Neural cell (in vitro differentiated cells): Measurements from ENCODE around the gene SETBP1. TPM values are rescaled to one million over a fixed set of nuclear protein-coding genes. Genes with fewer than 3 reads are reported as not detected.

ENCODE experiments used
- H2AFZ ChIP-seq: fragments of 200-600, 300-800 bp; sonication (generic), shearing (Covaris generic); 2 replicates; pipeline ENCODE4 v1.6.0; 2014; ENCODE audit warnings: low read depth, mild to moderate bottlenecking, antibody characterized with exemption, low read length, moderate library complexity
- H3F3A ChIP-seq: fragments of 200-600 bp; shearing (Covaris generic); 2 replicates; pipeline ENCODE4 v1.6.1; 2016; ENCODE audit warnings: mild to moderate bottlenecking, moderate library complexity, mixed read lengths, antibody characterized with exemption, low read length; ENCODE audit not compliant: insufficient read depth, poor library complexity, severe bottlenecking
- H3K27ac ChIP-seq: fragments of 200-600, 300-800 bp; sonication (generic), shearing (Covaris generic); 2 replicates; pipeline ENCODE4 v1.5.1; 2014; ENCODE audit warnings: mild to moderate bottlenecking, low read length, moderate library complexity
- H3K27me3 ChIP-seq: fragments of 300-800, 200-600 bp; sonication (generic), shearing (Covaris generic); 2 replicates; pipeline ENCODE4 v1.6.0; 2014; ENCODE audit warnings: mild to moderate bottlenecking, low read depth, low read length, moderate library complexity; ENCODE audit not compliant: insufficient read depth
- H3K36me3 ChIP-seq: fragments of 300-800, 200-600 bp; sonication (generic), shearing (Covaris generic); 2 replicates; pipeline ENCODE4 v1.5.1; 2014; ENCODE audit warnings: mild to moderate bottlenecking, antibody characterized with exemption, low read length, moderate library complexity; ENCODE audit not compliant: insufficient read depth
- H3K4me2 ChIP-seq: fragments of 300-800, 200-600 bp; sonication (generic), shearing (Covaris generic); 2 replicates; pipeline ENCODE4 v1.6.0; 2014; ENCODE audit warnings: mild to moderate bottlenecking, low read length
- H3K4me3 ChIP-seq: fragments of 300-800, 200-600 bp; sonication (generic), shearing (Covaris generic); 2 replicates; pipeline ENCODE4 v1.5.1; 2014; ENCODE audit warnings: mild to moderate bottlenecking, low read length, moderate library complexity
- H3K79me2 ChIP-seq: fragments of 200-600 bp; shearing (Covaris generic); replicated peaks from 2 replicates; pipeline ENCODE4 v1.6.0; 2014; ENCODE audit warnings: mild to moderate bottlenecking, low read length, moderate library complexity; ENCODE audit not compliant: insufficient read depth
- H3K9ac ChIP-seq: fragments of 300-800, 200-600 bp; sonication (generic), shearing (Covaris generic); 2 replicates; pipeline ENCODE4 v1.6.1; 2016; ENCODE audit warnings: mild to moderate bottlenecking, low read length, mixed read lengths
- H3K9me2 ChIP-seq: fragments of 200-600 bp; shearing (Covaris generic); 2 replicates; pipeline ENCODE4 v1.6.1; 2016; ENCODE audit warnings: mild to moderate bottlenecking, low read length, mixed read lengths; ENCODE audit not compliant: insufficient read depth
- H3K9me3 ChIP-seq: fragments of 200-600, 300-800 bp; sonication (generic), shearing (Covaris generic); 2 replicates; pipeline ENCODE4 v1.6.1; 2016; ENCODE audit warnings: mild to moderate bottlenecking, mixed run types, low read length, moderate library complexity, mixed read lengths
- H4K20me1 ChIP-seq: fragments of 200-600 bp; shearing (Covaris generic); 2 replicates; pipeline ENCODE4 v1.6.1; 2016; ENCODE audit warnings: mild to moderate bottlenecking, mixed run types; ENCODE audit not compliant: insufficient read depth
- CTCF ChIP-seq: fragments of 450-650 bp; IDR thresholded peaks from 2 replicates; pipeline ENCODE4 v1.5.1; 2014; ENCODE audit warnings: antibody characterized with exemption, mild to moderate bottlenecking, moderate library complexity; ENCODE audit not compliant: poor library complexity, severe bottlenecking
- EP300 ChIP-seq: fragments of 450-650 bp; conservative IDR thresholded peaks from 2 replicates; pipeline ENCODE4 v1.6.1; 2014; ENCODE audit warnings: antibody characterized with exemption, mild to moderate bottlenecking, moderate library complexity; ENCODE audit not compliant: poor library complexity, severe bottlenecking
- EZH2 ChIP-seq: fragments of 200-600, 300-800 bp; shearing (Covaris generic), sonication (generic); IDR thresholded peaks from 2 replicates; pipeline ENCODE4 v1.6.1; 2014; ENCODE audit warnings: antibody characterized with exemption, low read length, borderline replicate concordance, mild to moderate bottlenecking; ENCODE audit not compliant: insufficient read depth, poor library complexity, severe bottlenecking
- MXI1 ChIP-seq: fragments of 450-650 bp; conservative IDR thresholded peaks from 2 replicates; pipeline ENCODE4 v1.6.1; 2014; ENCODE audit warnings: antibody characterized with exemption, mild to moderate bottlenecking; ENCODE audit not compliant: poor library complexity, severe bottlenecking
- POLR2AphosphoS5 ChIP-seq: IDR thresholded peaks from 2 replicates; pipeline ENCODE4 v1.6.1; 2012
- RAD21 ChIP-seq: fragments of 450-650 bp; conservative IDR thresholded peaks from 2 replicates; pipeline ENCODE4 v1.6.1; 2014; ENCODE audit warnings: antibody characterized with exemption, mild to moderate bottlenecking, moderate library complexity
- REST ChIP-seq: IDR thresholded peaks from 2 replicates; pipeline ENCODE4 v1.6.1; 2012; ENCODE audit warnings: borderline replicate concordance
- SMC3 ChIP-seq: fragments of 450-650 bp; conservative IDR thresholded peaks from 2 replicates; pipeline ENCODE4 v1.6.1; 2014; ENCODE audit warnings: antibody characterized with exemption, mild to moderate bottlenecking, moderate library complexity; ENCODE audit not compliant: poor library complexity
- TAF1 ChIP-seq: IDR thresholded peaks from 2 replicates; pipeline ENCODE4 v1.6.1; 2012; ENCODE audit warnings: low read depth
- polyA plus RNA-seq: library from polyadenylated mRNA; depleted of rRNA; stranded (reverse); fragments of >200 nt; gene quantifications from 2 replicates; pipeline ENCODE4 v1.2.3, GENCODE V29; 2014

SETBP1 gene
- polyA plus RNA-seq, 1 donor from 2014 or later, result 13.7 TPM

GRCh38 chr18:44812426-44812825 is 131.7 kb downstream of the SETBP1 start:
- Histone ChIP-seq H3K9me2 (no peaks in the 10 kb centered on the region), H3F3A (no peaks in the 10 kb centered on the region), H3K4me3 (no peak overlapping the region), H3K27ac (no peak overlapping the region), H3K9me3 (no peaks in the 10 kb centered on the region), H3K9ac (no peak overlapping the region), H3K36me3 (no peaks in the 10 kb centered on the region), H3K4me2 (no peak overlapping the region), H3K79me2 (peaks cover 35% of the 10 kb centered on the region), H2AFZ (no peak overlapping the region), H4K20me1 (no peaks in the 10 kb centered on the region), H3K27me3 (no peaks in the 10 kb centered on the region)
- TF ChIP-seq SMC3 (no peak), EP300 (no peak), MXI1 (no peak), RAD21 (no peak), EZH2 (no peak), POLR2AphosphoS5 (no peak), REST (no peak), TAF1 (no peak), CTCF (no peak)

GRCh38 chr18:44813586-44813985 is 132.9 kb downstream of the SETBP1 start:
- H2AFZ ChIP-seq, result no peak overlapping the region
- no peak overlapping the region for H3K9ac ChIP-seq
- H3K79me2 ChIP-seq, result peaks cover 26% of the 10 kb centered on the region
- H3K27me3 ChIP-seq, result no peaks in the 10 kb centered on the region
- no peak overlapping the region for H3K4me2 ChIP-seq
- no peak overlapping the region for H3K4me3 ChIP-seq
- no peaks in the 10 kb centered on the region for H3K9me3 ChIP-seq
- no peaks in the 10 kb centered on the region for H4K20me1 ChIP-seq
- no peak overlapping the region for H3K27ac ChIP-seq
- no peaks in the 10 kb centered on the region for H3K36me3 ChIP-seq
- H3K9me2 ChIP-seq, result no peaks in the 10 kb centered on the region
- no peaks in the 10 kb centered on the region for H3F3A ChIP-seq
- no peak for TF ChIP-seq RAD21
- no peak for TF ChIP-seq TAF1

- H2AFZ ChIP-seq, result no peak overlapping the region
- no peak for TF ChIP-seq EP300
- TF ChIP-seq CTCF, result no peak
- TF ChIP-seq EZH2, result no peak
- no peak for TF ChIP-seq TAF1
- no peak for TF ChIP-seq POLR2AphosphoS5
- TF ChIP-seq SMC3, result no peak
- TF ChIP-seq RAD21, result no peak
- no peak for TF ChIP-seq REST
- no peak for TF ChIP-seq MXI1
- no peaks in the 10 kb centered on the region for H3K27me3 ChIP-seq
- no peaks in the 10 kb centered on the region for H4K20me1 ChIP-seq
- H3K27ac ChIP-seq, result no peak overlapping the region
- peaks cover 32% of the 10 kb centered on the region for H3K79me2 ChIP-seq
- no peaks in the 10 kb centered on the region for H3F3A ChIP-seq
- no peak overlapping the region for H3K4me3 ChIP-seq
- H3K4me2 ChIP-seq, result no peak overlapping the region
- H3K9ac ChIP-seq, result no peak overlapping the region
- no peaks in the 10 kb centered on the region for H3K9me3 ChIP-seq
- H3K36me3 ChIP-seq, result no peaks in the 10 kb centered on the region
- H3K9me2 ChIP-seq, result no peaks in the 10 kb centered on the region
Measured at GRCh38 chr18:44815108-44815507, 134.4 kb downstream of the SETBP1 start.
